Daoy (cell line): ENCODE results near the gene TRIOBP. TPM values are rescaled to one million over a fixed set of nuclear protein-coding genes. Genes with fewer than 3 reads are reported as not detected.
"Not testable (repeated sequence)": the region's sequence is repeated elsewhere in the genome, so short reads cannot be mapped to it uniquely, and the experiment has no call there.

ENCODE experiments used
- DNase-seq: peaks from one replicate; pipeline ENCODE4 v3.0.0-alpha.2; 2015; ENCODE audit warnings: low read depth
- total RNA-seq: library from RNA; depleted of rRNA; stranded (reverse); fragments of >200 nt; shearing (Covaris generic); gene quantifications from 2 replicates; pipeline ENCODE4 v1.2.3, GENCODE V29; 2014

TRIOBP gene
- total RNA-seq, 1 experiment from 2014 or later = 42.9 TPM

DNA sequence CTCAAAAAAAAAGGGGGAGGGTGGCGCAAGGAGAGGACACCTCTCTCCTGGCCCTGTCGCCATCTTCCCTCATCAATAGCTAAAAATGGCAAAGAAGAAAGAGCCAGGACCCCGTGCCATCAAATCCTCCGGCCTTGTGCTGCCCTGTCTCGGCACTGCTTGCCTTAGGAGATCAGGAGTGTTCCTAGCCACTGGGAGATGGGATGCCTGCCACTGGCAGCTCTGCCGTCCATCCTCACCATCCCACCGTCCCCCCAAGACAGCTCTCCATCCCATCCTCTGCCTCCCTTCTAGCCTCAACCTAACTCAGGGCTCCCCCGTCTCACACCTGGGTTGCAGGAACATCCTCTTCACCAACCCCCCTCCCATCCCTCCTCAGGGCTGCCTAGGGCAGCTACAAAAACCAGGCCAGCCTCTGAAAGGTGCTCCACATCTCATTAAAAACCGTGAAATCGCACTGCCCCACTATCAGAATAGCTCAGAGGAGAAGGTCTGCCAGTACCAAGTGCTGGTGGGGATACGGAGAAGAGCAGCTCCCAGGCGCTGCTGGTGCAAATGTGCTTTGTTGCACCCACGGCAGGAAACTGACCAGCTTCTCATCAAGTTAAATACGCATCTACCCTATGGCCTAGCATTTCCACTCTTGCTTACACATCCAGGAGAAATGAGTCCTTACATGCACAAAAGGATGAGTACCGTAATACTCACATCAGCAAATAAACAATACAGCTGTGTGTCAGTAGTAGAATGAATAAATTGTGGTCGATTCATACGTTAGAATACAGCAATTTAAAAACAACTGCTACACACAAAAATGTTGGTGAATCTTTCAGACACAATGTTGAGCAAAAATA, 79.2 kb downstream of the TRIOBP start:
- peak; percentile 61 for DNase-seq

DNA sequence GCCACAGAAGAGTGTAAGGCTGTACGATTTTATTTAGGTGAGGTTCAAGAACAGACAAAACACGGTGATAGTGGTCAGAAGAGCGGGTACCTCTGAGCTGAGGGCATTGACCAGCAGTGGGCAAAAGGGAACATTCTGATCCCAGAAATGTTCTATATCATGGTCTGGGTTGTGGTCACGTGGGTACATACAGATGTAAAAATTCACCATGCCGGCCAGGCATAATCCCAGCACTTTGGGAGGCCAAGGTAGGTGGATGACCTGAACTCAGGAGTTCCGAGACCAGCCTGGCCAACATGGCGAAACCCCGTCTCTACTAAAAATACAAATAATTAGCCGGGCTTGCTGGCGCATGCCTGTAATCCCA, 79.8 kb downstream of the TRIOBP start:
- DNase-seq = peak; percentile 44

DNA sequence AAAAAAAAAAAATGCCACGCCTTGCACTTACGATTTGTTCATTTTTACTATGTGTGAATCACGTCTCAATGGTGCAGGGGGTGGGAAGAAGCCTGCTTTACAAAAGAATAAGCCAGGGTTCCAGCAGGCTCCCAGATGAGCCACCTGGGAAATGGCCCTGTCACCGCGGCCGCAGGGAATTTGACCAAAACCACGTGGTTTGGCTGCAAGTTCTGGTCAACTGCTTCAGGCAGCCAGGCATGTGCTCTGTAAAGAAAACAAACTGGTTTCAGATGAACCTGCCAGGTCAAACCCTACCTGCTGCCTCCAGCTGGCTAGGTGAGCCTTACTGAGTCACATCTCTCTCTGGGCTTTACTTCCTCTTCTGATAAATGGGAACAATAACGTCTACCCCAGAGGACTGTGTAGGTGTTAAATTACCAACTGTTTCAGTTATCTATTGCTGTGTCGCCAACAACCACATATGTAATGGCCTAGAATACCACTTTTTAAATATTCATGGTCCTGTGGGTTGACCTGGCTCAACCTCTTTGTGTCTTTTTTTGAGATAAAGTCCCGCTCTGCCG, 80.4 kb downstream of the TRIOBP start:
- peak; percentile 89 for DNase-seq

DNA sequence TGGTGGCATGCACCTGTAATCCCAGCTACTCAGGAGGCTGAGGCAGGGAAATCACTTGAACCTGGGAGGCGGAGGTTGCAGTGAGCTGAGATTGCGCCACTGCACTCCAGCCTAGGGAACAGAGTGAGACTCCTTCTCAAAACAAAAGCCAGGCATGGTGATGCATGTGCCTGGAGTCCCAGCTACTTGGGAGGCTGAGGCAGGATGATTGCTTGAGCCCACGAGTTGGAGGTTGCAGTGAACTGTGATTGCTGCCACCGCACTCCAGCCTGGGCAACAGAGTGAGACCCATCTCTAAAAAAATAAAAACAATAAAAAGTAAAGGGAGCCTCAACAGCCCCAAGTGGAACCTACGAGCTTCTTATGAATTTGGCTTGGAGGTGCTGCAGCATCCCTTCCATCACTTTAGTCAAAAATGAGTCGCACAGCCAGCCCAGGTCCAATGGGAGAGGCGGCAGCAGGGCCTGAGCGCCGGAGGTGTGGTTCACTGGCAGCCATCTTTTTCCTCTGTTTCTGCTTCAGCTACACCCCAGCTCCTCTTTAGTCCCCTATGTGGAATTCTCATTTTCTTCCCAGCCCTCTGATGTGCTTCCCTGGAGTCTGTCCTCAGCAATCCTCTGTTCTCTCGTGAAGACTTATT, 81.6 kb downstream of the TRIOBP start:
- no peak for DNase-seq

DNA sequence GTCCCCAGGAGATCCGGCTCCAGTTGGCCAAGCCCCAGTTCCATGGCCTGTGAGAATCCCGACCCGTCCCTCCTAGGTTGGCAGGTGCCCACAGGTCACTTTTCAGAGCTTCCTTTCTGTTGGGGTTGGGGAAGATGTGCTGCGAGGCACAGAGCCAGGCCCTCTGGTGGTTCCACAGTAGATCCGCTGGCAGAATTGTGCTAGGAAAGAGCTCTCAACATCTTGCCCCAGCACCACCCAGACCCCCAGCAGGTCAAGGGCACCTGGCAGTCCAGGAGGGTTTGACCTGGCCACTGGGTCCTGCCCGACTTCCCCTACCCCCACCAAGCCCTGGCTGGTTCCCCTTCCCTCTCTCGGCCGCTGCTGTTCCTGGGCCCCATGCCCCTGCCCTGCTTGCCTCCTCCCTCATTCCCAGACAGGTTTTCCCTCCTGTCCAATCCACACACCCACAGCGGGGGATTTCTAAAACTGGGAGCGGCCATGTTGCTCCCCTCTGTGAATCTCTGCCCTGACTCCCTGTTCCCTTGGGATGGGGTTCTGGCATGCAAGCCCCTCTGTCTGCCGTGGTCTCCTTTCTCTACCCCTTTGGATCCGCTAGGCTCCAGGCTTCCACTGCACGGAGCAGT, 84.7 kb downstream of the TRIOBP start:
- DNase-seq = no peak

DNA sequence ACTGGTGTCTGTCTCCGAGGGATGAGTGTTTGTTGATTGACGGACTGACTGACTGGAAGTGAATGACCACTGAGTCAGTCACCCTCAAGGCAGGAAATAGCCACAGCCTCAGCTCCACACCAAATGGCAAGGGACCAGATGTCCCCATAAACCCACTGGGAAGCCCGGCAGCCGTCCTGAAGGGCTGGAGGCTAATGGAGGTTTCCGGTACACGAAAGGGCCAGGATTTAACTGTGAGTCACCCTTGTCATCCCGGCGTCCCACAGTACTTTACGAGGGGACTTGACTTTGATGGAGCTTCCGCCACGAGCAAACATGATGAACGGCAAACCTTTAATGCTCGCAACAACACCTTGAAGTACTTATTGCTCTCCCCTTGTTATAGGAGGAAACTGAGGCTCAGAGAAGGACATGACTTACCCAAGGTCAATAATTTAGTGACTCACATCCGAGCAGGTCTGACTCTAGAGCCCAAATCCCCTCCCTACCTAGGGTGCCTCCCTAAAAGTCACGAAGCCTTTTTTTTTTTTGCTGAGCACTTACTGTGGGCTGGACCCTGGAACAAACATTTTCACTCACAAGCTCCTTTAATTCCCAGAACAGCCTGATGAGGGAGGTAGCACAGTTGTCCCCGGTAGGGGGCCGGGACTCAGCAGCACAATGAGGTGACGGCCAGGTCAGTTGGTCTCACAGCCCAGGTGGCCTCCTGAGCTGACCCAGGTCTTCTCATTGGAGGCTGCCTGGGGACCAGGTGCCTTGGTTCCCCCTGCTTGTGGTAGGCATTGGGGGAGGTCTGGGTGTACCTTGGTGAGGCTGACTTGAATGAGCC, 85.7 kb downstream of the TRIOBP start:
- DNase-seq = peak; percentile 68

DNA sequence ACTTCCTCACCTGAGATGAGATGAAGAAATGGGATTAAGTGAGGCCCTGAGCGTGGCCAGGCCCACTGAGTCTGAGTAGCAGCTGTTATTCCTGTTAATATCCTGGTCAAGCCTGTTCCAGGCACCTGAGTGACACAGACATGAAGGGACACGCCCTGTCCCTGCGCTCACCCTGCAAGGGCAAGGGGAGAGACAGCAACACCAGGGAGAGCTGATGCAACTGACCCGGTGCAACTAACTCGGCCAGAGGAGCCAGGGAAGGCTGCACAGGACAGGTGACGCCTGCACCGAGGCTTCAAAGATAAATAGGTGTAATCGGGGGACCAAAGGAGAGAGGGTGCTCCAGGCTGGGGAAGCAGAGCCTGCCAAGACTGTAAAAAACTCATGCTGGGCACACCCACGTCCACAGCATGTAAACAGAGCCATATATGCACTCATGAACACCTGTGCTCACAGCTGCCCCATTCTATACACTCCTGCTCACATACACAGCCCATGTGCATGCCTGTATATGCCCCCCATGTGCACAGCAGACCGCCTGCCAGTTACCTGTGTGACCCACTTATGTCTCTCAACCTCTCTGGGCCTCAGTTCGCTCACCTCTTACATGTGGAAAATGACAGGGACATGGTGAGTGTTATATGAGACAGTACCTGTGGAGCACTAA, 88.1 kb downstream of the TRIOBP start:
- DNase-seq = no peak

DNA sequence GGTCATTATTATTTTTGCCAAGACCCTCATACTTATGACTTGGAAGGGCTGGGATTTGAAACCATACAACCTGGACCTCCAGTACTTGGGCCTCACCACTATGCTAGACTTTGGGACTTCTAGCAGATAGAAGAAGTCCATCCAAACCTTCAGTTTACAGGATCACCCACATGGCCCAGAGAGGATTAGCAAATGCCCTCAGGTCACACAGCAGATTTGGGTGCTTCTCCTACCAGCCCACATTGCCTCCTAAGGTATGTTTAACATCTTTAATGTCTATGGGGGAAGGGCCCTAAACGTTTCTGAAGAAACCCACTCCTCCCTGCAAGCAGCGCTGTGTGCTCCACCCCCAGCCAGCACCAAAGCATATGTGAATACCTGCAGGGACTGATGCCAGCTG, 93.4 kb downstream of the TRIOBP start:
- DNase-seq = no peak

DNA sequence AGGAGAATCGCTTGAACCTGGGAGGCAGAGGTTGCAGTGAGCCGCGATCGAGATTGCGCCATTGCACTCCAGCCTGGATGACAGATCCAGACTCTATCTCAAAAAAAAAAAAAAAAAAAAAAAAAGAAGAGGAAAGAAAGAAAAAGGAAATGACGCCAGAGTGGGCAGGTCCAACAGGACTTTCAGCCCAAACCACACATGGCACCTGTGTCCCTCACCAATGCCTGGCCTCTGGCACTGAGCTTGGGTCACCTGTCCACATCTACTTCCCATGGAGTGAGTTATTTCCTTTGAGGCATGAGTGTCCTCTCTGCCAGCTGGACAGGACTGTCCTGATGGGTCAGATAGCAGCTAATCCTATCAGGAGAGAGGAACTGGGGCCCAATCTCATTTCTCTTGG, 95.6 kb downstream of the TRIOBP start:
- DNase-seq = no peak

DNA sequence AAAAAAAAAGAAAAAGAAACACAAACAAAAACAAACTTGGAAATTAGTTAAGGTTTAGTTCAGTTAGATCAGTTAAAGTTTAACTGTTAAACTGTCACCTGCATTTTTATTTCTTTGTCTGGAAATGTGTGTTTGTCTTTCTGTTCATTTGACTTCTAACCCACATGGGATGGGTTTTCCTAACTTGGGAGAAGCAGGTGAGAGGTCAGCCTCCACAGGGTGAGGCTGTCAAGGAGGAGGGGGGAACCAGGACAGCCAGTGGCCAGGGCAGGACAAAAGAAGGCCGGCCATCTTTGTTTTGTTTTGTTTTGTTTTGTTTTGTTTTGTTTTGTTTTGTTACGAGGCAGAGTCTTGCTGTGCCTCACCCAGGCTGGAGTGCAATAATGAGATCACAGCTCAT, 97.5 kb downstream of the TRIOBP start:
- no peak for DNase-seq

DNA sequence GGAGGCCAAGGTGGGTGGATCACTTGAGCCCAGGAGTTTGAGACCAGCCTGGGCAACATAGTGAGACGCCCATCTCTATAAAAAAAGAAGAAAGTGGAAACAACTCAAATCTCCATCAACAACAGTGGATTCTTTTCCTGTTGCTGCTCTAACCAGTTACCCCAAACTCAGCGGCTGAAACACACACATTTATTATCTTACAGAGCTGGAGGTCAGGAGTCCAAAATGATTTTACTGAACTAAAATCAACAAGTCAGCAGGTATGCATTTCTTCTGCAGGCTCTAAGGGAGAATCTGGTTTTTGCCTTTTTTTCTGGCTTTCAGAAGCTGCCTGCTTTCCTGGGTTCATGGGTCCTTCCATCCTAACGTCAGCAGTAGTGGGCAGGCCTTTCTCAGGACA, 99.2 kb downstream of the TRIOBP start:
- DNase-seq = no peak

DNA sequence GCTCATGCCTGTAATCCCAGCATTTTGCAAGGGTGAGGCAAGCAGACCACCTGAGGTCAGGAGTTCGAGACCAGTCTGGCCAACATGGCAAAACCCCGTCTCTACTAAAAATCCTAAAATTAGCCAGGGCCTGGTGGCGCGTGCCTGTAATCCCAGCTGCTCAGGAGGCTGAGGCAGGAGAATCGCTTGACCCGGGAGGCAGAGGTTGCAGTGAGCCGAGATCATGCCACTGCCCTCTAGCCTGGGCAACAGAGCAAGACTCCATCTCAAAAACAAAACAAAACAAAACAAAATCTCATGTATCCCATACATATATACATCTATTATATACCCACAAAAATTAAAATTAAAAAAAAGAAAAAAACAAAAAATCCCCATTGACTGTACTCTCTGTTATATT, 100.4 kb downstream of the TRIOBP start:
- not testable (repeated sequence) for DNase-seq

DNA sequence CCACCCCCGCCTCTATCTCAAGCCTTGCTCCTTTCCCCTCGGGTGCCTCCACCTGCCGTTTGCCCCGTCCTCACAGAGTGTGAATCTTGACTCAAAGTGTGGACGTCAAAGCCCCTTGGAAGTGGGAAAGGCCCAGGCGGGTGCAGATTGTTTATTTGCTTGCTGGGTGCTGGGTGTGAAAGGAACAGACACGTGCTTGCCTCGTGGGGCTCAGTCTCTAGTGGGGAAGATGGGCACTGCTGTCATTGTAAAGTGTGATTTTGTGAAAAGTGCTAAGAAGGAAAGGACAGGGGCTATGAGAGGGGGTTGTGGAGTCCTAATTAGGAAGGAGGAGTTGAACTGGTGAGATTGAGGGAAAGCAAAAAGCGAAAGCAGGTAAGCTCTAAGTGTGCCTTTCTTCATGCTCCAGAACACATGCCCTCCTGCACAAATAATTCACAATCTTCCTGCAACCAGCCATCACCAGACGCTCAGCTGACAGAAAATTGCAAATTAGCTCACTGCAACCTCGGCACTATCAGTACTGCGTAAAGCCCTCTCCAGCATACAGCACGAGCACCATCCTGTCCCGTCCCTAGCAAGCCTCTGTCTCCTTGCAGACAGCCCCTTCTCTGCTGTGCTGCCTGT, 101.1 kb downstream of the TRIOBP start:
- no peak for DNase-seq

DNA sequence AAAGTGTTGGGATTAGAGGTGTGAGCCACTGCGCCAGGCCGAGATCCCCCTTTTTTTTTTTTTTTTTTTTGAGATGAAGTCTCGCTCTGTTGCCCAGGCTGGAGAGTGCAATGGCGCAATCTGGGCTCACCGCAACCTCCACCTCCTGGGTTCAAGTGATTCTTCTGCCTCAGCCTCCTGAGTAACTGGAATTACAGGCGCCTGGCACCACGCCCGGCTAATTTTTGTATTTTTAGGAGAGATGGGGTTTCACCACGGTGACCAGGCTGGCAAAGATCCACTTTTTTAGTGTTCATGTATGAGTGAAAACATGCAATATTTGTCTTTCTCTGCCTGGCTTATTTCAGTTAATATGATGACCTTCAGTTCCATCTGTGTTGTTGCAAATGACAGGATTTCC, 103.1 kb downstream of the TRIOBP start:
- not testable (repeated sequence) for DNase-seq

DNA sequence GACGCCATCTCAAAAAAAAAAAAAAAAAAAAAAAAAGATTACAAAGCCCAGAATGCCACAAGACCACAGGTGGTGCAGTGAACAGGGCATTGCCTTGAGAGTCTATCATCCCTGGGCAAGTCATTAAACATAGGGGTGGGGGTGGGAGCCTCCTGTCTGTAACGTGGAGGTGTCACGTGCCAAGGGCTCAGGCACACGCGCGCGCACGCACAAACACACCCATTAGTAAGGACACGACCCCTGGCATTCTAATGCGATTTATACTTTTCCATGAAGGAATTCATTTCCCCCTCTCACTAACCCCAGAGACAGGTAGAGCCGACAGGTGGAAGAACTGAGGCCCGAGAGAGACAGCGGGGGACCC, 105.1 kb downstream of the TRIOBP start:
- DNase-seq = no peak

DNA sequence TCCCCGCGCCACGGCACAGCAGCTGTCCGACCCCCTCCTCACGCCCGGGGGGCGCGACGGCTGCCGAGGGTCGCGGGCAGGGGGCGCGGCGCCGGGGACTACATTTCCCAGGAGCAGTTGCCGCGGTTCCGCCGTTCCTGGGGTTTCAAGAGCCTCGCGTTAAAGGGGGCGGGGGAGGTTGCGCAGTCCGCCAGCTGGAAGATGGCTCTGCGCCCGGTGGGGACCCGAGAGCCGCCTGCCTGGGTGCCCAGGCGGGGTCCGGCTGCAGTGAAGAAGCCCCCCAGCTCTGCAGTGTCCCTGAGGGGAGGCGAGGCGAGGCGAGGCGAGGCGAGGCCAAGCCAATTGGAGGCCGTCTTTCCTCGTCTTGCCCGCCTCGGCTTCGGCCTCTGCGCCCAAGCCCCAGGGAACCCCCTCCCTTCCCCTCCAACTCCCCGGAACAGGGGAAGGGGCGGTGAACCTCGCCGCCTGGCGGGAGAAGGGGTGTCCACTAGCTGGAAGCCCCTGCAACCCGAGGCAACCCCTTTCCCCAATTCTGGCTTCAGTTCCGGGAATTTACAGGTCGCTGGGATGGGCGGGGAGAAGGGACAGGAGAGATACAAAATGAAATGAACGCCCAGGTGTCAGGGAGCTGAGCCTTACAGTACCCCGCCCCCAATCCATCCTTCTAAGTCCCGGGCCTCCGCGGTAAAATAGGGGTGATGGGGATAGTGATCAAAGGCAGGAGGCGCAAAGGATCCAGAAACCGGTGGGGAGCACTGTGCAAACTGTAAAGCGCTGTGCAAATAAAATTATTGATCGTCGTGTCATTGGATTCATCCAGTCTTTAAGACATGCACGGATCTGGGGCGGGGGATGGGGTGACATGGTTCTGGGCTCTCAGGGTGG, 105.7 kb downstream of the TRIOBP start:
- DNase-seq = peak; percentile 53

DNA sequence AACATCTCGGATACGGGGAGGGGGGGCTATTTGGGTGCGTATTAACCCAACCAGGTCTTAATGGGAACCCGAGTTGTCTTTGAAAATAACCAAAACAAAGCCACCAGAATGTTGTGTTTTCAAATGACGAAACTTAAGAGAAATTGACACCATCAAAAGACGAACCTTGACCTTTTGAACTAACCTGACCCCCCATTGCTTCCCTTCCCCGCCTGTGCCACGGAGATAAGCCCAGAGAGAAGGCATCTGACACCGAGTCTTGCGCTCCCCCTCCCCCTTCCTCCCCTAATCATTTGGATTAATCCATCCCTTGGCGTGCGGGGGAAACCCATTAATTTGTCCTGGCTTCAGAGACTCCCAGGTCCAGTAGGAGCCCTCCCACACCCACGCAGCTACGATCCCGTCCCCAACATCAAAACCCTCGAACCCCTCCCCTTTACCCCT, 106.4 kb downstream of the TRIOBP start:
- no peak for DNase-seq

DNA sequence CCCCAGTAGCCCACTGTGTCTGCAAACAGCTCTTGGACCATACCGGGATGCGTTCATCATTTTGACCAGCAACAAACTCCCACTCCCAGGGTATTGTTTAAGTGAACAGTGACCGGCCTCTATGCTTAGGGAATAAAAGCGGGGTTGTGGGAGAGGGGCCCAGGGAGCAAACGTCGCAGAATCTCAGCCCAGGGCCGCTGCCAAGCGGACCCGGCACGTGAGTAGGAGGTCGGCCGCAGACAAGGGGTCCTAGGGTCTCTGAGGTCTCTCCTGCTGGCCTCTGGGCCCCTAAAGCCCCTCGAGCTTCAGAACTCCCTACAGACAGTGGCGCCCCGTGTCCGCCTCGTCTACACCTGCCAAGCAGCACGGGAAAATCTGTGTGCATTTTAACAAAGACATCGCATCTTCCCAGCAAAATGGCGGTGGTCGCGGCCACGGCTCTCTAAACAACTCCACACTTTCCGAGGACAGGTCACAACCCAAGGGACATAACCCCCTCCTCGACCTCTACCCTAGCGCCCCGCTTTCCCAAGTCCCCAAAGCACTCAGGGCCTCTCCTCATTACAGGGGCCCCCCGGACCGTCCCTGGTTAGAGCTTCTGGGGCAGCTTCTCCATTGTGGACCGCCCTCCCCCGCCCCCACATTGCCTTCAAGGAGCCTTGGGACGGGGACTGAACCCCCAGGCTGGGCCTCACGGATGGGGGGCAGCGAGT, 106.9 kb downstream of the TRIOBP start:
- DNase-seq = no peak

DNA sequence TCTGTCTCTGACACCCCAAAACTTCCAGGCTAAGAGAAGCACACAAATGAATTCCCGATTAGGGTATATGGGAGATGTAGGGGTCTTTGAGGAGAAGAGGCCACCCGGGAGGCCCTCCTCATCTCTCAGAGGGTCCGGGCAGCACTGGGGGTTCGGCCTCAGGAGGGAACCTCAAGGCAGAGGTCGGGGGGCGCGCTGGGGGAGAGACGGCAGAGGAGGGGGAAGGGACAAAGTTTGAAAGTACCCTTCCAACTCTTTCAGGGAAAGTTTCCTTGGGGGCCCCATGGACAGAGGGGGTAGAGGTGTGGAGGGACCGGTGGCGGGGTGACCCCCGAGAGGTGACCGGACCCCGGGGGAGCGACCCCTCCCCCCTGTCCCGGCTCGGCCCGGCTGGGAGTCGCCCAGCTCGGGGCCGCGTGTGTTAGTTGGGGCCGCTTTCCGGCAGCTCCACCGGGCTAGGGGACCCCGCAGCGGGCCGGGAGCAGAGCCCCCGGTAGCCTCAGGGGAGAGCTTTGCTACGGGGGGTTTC, 107.6 kb downstream of the TRIOBP start:
- DNase-seq = no peak
